Ramos (cell line): Measurements from ENCODE around the gene EPS8L2.
"Not testable (repeated sequence)": the region's sequence is repeated elsewhere in the genome, so short reads cannot be mapped to it uniquely, and the experiment has no call there.

Experiments used
- in situ Hi-C: fragments of 300-500 bp; cut with MboI; formaldehyde crosslinking; loops from one replicate; pipeline ENCODE4 v1.14.3; 2022; ENCODE audit warnings: low sequenced_read_pairs; ENCODE audit not compliant: unreplicated experiment

EPS8L2 gene

GRCh38 chr11:723120-723883 lies 17.3 kb downstream of the EPS8L2 start:
- in situ Hi-C loops = no loop called here

DNA sequence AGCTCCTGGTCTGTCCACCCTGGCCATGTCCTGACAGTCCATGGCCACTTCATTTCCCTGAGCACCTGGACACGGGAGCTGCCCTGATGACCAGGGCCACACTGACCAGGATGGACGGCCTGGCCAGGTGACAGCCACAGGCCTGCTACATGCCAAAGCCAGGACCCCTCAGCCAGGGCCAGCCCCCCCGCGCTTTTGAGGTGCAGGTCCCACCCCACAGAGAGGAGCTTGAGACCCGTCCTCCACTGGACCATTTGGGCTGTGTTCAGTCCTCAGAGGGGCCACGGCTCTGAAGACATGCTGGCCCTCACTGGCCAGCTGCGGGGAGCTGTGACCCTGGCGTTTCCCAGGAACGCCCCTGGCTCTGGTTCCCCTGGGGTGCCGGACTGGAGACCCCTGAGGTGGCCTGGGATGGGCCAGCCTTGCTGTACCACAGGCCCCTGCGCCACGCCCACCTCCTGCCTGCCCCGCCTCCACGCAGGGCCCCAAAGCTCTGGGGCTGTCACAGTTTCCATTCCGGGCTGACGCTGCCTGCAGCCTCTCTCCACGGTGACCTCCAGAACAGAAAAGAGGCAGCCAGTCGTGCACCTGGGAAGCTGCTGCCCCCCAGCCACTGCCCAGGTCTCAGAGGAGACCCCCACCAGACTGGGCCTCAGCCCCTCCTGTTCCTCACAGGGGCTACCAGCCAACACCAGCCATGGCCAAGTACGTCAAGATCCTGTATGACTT lies 18.2 kb downstream of the EPS8L2 start:
- in situ Hi-C loops = no loop called here

DNA sequence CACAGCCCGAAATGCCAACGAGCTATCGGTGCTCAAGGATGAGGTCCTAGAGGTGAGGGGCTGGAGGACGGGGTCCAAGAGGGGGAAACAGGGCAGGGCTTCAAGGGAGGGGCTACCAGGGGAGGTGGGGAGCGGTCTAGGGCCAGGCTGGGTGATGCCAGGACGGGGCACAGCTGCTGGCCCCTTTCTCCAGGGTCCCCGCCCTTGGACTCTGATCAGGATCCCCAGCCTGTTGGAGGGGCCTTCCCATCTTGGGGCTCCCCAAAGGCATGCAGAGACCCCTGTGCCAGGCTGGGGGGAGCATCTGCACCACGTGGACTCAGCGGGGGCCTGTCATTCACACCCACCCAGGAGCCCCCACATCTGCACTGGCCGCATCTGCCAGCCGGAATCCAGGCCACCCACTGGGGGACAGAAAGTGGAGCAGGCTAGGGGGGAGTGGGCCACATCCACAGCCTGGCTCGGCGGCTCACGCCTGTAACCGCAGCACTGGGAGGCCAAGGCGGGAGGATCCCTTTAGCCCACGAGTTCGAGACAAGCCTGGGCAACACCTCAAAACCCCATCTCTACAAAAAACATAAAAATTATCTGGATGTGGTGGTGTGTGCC lies 18.9 kb downstream of the EPS8L2 start:
- in situ Hi-C loops = no loop called here

DNA sequence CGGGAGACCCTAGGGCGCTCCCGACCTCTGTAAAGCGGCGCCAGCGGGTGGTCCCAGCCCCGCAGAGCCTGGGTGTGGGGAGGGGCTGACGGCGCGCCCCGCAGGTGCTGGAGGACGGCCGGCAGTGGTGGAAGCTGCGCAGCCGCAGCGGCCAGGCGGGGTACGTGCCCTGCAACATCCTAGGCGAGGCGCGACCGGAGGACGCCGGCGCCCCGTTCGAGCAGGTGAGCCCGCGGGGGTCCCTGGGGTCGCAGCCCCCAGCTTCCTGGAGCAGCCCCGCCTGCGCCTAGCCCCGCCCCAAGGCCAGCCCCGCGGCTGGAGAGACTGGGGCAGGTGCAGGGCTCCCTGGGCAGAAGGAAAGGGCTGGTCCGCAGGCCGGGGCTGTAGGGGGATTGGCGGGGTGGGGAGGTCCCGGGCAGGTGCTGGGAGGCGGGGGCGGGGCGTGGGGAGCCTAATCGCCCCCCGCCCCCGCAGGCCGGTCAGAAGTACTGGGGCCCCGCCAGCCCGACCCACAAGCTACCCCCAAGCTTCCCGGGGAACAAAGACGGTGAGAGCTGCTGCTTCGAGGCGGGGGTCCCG lies 19.7 kb downstream of the EPS8L2 start:
- in situ Hi-C loops = no loop called here

DNA sequence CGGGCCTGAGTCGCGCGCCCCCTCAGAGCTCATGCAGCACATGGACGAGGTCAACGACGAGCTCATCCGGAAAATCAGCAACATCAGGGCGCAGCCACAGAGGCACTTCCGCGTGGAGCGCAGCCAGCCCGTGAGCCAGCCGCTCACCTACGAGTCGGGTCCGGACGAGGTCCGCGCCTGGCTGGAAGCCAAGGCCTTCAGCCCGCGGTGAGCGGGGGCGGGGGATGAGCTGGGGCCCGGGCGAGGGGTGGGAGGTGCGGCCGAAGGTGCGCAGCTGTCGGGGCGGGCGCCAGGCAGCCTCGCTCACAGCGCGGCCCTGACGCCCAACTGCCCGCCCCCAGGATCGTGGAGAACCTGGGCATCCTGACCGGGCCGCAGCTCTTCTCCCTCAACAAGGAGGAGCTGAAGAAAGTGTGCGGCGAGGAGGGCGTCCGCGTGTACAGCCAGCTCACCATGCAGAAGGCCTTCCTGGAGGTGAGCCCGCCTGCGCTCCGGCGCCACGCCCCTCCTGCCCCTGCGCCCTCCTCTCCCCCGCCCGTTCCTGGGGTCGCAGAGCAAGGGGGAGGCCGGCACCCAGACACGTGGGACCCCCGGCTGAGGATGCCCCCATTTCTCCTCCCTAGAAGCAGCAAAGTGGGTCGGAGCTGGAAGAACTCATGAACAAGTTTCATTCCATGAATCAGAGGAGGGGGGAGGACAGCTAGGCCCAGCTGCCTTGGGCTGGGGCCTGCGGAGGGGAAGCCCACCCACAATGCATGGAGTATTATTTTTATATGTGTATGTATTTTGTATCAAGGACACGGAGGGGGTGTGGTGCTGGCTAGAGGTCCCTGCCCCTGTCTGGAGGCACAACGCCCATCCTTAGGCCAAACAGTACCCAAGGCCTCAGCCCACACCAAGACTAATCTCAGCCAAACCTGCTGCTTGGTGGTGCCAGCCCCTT lies 20.5 kb downstream of the EPS8L2 start:
- in situ Hi-C loops = no loop called here

- in situ Hi-C loops = no loop called here
Observed at GRCh38 chr11:727281-727701, 21.3 kb downstream of the EPS8L2 start.

GRCh38 chr11:727859-728748 lies 22.1 kb downstream of the EPS8L2 start:
- in situ Hi-C loops = no loop called here

DNA sequence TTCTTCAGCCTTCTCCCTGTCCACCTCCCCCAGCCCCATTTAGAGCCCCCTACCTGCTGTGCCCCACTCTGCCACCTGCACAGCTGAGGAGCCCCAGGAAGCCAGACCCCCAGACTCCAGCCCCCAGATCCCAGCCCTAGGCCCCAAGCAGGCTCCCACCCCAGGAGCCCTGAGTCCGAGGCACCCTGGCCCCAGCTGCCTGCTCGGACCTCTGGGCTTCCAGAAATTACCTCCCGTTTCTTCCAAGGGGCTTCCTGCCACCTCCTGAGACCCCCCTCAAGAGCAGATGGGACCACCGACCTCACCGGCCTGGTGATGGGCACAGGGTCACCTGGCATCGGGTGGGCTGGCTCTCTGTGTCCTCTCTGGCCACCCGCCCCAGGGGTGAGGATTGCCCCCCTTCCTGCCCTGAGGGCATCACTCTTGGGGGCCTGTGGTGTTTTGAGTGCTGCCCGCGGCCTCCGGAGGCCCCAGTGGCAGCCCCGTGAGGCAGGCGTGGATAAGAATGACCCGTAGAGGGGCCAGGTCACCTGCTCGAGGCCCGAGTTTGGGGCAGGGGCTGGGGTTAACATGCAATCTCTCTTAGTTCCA lies 23.0 kb downstream of the EPS8L2 start:
- in situ Hi-C loops = no loop called here

GRCh38 chr11:729492-730074 lies 23.6 kb downstream of the EPS8L2 start:
- in situ Hi-C loops = no loop called here

DNA sequence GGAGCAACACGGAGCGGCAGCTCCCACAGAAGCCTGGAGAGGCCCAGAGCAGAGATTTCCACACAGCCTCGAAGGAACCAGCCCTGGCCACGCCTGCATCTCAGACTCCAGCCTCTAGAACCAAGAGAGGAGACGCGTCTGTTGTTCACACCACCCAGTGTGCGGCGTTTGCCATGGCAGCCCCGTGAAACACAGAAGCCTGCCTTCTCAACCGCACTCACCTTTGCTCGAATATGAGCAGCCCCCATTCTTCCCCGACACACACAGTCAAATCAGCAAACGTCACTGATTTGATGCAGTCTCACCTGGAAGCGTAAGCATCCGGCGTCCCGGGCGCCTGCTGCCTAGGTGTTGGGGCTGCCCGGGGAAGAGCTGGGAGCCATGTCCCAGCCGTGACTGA lies 27.0 kb downstream of the EPS8L2 start:
- in situ Hi-C loops = no loop called here

GRCh38 chr11:734541-734940 lies 28.5 kb downstream of the EPS8L2 start:
- in situ Hi-C loops = not testable (repeated sequence)

GRCh38 chr11:737366-737765 lies 31.3 kb downstream of the EPS8L2 start:
- in situ Hi-C loops = no loop called here

DNA sequence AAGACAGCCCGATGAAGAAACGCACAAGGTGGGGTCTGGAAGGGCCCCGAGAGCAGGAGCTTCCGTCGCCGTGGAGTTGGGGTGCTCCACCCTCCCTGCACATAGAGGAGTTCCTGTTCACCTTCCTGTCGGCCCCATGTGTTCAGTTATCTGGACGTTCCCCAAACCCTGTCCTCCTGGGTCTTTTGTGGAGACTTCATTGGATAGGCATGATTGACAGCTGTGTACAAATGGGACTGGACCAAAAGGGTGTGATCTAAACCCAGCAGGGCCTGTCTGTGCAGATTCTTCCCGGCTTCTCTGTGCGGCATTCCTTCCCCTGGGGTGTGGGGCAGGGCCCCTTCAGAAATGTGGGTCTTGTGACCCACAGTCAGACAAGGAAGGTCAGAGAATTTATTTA lies 31.9 kb downstream of the EPS8L2 start:
- in situ Hi-C loops = not testable (repeated sequence)

- in situ Hi-C loops = no loop called here
Observed at GRCh38 chr11:742156-742546, 36.1 kb downstream of the EPS8L2 start.

DNA sequence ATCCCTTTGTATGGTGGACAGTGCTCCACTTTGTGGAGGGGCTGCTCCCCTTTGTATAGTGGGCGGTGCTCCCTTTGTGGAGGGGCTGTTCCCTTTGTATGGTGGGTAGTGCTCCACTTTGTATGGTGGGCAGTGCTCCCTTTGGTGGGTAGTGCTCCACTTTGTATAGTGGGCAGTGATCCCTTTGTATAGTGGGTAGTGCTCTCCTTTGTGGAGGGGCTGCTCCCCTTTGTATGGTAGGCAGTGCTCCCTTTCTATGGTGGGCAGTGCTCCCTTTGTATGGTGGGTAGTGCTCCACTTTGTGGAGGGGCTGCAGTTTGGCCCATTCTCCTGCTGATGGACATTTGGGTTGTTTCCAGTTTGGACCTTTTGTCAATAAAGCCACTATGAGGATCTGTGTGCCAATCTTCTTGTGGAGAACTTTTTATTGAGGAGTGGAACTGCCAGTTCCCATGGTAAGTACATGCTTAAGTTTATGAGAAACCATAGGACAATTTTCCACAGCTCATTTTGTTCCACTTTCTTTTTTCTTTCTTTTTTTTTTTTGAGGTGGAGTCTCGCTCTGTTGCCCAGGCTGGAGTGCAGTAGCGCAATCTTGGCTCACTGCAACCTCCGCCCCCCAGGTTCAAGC lies 36.7 kb downstream of the EPS8L2 start:
- in situ Hi-C loops = no loop called here

GRCh38 chr11:745428-745827 lies 39.4 kb downstream of the EPS8L2 start:
- in situ Hi-C loops = no loop called here

- in situ Hi-C loops = no loop called here
Observed at GRCh38 chr11:746289-747157, 40.5 kb downstream of the EPS8L2 start.
